Astrocyte (in vitro differentiated cells and primary cell): ENCODE data around the gene PTPRN.

Source experiments
- EZH2 ChIP-seq: IDR thresholded peaks from 2 replicates; pipeline ENCODE4 v1.6.1; 2012; ENCODE audit warnings: mild to moderate bottlenecking, low read length, inconsistent platforms; ENCODE audit not compliant: insufficient read depth
- TF ChIP-seq, protein P1 (sequence below): IDR thresholded peaks from 2 replicates; pipeline ENCODE4 v1.5.1; 2011; ENCODE audit warnings: low read depth, mild to moderate bottlenecking, inconsistent platforms, low read length, moderate library complexity; ENCODE audit not compliant: insufficient read depth

DNA sequence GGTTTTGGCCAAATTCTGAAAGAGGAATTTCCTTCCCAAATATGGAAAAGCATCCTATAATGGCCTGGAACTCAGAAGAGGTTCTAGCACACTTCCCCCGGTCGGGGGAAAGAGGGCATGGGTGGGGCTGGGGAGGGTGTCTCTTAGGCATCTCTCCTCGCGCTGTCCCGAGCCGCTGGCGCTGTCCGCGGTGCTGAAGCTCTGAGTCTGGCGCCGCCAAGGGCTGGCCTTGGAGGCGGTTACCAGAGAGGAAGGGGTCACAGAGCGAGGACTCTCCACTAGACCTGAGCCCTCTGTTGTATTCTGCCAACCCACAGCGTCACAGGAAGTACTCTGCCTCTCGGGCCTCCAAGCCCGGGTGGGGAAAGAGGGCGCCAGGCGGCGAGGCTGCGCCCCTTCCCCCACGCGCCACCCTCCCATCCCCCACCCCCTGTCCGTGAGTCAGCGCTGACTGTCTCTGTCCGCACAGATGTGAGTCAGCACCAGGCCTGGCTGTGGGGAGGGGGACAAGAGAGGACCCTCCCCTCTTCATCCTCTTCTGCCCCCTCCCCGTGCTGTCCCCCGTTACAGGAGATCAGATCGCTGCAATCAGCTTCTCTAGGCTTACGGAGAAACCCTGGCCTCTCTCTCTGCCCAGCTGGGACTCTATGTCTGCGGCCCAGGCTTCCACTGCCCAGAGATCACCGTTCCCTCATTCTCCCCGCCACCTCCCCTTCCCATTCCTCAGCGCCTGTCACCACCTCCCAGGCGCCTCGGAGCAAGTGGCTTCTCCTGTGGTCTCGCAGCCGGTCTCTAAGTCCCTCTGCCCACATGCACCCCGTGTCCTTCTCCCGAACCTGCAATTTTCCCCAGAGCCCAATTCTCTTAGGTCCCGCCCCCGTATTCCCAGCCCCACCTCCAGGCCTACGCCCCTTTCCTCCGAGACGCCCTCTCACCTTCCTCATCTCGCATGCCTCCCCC, 779 bp downstream of the PTPRN start:
- TF ChIP-seq, protein P1, sequence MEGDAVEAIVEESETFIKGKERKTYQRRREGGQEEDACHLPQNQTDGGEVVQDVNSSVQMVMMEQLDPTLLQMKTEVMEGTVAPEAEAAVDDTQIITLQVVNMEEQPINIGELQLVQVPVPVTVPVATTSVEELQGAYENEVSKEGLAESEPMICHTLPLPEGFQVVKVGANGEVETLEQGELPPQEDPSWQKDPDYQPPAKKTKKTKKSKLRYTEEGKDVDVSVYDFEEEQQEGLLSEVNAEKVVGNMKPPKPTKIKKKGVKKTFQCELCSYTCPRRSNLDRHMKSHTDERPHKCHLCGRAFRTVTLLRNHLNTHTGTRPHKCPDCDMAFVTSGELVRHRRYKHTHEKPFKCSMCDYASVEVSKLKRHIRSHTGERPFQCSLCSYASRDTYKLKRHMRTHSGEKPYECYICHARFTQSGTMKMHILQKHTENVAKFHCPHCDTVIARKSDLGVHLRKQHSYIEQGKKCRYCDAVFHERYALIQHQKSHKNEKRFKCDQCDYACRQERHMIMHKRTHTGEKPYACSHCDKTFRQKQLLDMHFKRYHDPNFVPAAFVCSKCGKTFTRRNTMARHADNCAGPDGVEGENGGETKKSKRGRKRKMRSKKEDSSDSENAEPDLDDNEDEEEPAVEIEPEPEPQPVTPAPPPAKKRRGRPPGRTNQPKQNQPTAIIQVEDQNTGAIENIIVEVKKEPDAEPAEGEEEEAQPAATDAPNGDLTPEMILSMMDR: no peak
- no peak for TF ChIP-seq EZH2
